Stimulated activated CD8-positive, alpha-beta memory T cell treated with anti-CD3 and anti-CD28 coated beads, Interleukin-15, amount 100 ng/mL, for 48 hours (primary cell): ENCODE results near the gene ISYNA1.
A peak's percentile ranks its signal among the peaks of the same experiment; 100 is the strongest.

Source experiments
- DNase-seq, 2 donors: peaks; one replicate each; pipeline ENCODE4 v3.0.0-alpha.2; 2020; ENCODE audit warnings: low read depth in 2 of 2

Gene ISYNA1

DNA sequence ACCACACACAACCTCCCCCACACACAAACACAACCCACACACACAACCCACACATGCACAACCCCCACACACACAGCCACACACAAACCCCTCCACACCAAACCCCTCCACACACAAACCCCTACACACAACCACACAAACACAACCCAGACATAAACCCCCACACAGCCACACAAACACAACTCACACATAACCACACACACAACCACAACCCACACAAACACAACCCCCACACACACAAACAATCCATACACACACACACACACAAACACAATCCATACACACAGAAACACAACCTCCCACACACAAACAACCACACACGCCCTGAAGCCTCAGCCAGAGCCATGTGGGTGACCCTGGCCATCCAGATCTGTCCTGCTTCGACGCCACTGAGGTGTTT is 30.0 kb upstream of the ISYNA1 start:
- DNase-seq = no peak

DNA sequence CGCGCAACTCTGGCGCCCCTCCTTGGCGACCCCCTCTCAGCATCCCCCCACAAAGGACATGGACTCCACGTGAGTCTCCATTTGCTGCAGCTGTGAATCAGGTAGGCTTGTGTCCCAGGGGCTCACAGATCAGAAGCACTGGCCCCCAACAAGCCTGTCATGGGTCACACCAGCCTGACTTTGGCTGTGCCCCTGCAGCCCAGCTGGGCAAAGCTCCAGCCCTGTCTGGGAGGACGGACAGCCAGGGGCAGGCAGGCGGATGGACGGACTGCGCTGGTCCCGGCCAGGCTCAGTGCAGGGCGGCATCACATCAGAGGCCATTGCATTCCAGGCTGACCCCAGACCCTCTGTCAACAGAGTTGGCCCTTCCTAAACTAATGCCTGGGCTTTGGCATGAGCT is 28.4 kb upstream of the ISYNA1 start:
- DNase-seq = no peak

DNA sequence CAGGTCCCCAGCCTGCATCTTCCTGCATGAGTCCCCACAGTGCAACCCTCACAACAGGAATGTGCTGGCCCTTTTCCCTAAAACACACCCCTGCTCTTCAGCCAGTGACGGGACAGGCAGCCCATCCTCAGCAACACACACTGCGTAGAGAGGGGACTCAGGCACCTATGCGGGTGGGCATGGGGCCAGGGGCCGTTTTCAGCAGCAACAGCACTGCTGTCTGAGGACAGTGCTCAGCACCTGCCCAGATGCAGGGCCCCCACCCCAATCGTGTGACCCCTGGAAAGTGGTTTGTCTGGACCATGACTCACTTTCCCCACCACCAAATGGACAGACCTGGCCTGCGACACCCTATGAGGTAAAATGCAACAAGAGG is 28.0 kb upstream of the ISYNA1 start:
- DNase-seq = no peak

DNA sequence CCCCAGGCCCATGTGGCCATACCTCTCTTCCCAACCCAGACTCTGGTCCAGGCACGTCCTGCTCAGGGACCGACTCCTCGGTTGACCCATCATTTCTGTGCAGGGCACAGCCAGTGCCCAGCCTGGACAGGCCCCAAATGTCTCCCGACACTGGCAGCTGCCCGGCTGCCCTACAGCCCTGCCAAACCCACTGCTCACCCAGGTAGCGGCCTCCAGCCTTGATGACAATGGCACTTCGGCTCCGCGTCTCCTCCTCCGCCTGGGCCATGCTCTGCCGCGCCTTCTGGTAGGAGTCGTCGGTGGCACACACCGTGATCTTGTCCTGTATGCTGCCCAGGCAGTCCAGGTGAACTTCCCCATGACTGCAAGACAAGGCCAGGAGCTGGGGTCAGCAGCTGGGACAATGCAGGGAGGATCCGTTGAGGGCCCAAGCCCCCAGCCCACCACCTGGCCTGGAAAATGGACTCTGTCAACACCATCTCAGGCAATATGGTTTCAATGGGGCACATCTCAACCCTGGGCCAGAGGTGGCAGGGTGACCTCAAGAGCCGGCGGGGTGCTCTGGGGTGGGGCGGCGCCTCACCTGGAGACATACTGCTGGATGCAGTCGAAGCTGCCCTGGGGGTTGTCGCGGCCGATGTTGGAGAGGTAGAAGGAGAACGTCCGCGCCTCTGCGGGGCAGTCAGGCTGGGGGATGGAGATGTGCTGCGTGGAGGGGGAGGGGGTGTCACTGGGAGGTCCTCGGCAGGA is 27.5 kb upstream of the ISYNA1 start:
- DNase-seq = no peak

DNA sequence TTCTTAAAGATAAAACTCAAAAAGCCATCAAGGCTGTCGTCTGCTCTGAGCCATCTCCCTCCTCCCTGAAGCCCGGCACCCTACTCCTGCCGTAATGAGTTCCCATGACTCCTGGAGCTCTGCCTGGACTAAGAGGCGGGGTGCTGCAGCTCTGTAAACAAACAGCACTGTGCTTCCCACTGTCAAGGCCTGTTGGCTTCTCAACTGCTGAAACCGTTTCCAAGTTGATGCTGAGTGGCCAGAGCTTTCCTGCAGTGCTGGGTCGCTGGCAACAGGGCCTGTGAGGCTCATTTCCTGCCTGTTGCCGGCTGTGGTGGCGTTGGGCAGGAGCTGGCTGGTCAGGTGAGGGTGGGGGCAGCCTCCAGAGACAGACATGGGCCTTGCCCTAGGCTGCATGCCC is 26.7 kb upstream of the ISYNA1 start:
- DNase-seq = no peak

DNA sequence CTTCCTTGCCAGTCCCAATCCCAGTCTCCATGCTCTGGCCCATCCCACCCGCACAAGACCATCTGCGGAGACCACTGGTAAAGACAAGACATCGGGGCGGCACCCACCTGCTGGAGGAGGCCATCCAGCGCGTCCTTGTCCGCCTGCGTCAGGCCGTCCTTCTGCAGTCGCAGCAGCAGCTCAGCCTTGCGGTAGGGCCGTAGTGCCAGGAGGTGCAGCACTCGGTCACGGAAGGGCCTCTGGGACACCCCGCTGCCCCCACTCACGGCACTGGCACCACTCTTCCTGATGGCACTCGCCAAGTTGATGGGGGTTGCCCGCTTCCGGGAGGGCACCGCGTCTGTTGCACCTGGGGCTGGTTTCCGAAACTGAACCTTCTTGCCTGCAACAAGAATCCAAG is 23.5 kb upstream of the ISYNA1 start:
- DNase-seq = no peak

DNA sequence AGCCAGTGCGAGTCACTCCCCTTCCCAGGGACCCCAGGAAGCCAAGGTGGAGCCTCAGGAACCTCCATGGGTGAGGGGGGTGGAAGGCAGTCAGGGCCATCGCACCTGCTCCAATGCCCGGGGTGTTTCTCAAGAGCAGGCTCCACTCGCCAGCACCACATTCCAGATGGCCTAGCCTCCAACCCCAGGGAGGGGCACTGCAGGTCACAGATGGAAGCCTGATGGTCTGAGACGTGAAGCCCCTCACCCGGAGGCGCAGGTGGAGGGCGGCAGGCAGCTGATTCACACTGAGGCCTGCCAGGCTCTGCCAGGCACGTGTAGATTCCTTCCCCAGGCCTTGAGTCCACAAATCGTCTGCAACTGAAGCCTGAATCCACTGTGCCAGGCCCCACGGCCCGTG is 23.0 kb upstream of the ISYNA1 start:
- DNase-seq = no peak

DNA sequence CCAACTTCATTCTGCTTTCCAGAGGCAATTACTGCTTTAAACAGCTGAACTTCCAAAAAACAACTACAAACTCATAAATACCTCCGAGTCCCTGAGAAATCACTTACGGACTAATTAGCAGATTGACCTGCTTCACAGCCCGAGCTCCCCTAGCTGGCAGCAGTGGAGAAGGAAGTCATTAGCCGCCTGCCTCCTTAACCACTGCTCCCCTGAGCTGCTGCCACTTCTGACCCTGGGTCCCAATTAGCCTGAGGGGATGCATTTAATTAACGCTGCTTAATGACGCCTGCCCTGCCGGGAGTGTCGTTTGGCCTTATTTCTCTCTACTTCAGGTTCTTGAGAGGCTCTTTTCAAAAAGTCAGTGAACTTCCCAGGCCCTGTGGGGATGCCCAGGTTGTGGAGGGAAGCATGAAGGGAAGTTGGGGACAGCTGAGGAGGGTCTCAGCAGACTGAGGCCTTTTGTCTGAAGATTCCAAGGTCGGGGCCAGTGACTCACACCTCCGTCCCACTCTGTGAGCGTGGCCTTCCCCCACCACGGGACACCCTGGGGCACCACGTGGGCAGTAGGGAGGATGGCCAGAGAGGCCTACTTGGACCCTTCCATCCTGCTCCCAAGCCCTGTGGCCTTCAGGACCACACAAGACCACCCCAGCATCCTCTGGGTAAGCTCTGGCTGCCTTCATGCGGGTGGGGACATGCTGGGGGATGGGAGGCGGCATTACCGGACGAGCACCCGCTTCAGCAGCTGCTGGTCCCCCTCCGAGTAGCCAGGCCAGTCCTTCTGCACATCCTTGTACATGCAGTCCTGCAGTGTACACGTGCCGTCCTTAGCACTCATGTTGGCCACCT is 19.8 kb upstream of the ISYNA1 start:
- no peak for DNase-seq

DNA sequence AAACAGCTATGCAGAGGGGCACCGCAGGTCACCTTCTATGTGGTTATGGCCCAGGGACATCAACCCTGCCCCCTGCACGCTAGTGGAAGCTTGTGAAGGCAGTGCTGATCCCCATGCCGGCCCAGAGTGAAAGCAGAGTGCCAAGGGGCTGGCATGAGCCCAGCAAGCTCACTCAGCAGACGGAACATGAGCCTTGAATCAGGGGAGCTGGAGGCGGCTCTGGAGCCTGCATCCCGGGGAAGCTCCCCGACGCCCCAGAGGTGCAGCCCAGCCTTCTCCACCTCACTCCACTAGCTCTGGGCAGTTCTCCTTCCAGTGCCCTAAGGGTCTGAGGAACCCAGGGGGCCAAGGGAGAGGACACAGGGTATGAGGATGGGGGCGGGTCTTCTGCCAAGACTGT is 19.0 kb upstream of the ISYNA1 start:
- DNase-seq = no peak

DNA sequence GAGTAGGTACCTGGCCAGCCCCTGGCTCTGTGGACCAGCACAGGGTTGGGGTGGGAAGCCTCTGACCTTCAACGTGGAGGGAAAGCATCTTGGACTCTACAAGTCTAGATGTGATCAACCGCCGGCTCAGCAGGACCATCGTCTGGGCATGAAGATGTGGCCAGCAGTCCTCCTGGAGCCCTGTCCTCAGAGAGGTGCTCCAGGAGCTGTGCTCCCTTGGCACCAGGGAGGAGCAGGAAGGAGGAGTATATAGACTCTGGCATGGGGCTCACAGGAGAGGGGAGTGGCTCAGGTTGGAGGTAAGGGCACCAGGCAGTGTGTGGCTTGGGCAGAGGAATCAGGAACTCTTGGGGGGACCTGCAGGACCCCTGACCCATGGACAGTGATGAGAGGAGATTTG is 18.3 kb upstream of the ISYNA1 start:
- no peak for DNase-seq

DNA sequence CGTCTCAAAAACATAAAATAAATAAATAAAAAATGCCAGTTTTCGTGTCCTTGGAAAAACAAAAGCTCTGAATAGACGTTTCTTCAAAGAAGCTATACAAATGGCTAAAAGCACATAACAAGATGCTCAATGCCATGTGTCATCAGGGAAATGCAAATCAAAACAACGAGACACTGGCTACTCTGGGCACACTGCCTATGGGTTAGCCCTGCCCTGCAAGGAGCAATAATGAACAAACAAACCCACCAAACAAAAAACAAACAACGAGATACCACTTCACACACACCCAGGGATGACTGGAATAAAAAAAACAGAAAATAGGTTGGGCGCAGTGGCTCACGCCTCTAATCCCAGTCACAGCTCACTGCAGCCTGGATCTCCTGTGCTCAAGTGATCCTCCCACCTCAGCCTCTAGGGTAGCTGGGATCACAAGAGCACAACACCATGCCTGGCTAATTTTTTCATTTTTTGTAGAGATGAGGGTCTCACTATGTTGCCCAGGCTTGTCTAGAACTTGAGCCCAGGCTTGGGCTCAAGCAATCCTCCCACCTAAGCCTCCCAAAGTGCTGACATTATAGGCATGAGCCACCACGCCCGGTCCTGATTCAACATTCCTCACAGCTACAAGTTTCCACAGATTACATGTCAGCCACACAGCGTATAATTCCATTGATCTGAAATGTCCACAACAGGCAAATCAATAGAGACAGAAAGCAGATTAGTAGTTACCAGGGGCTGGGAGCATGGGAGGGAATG is 15.5 kb upstream of the ISYNA1 start:
- no peak for DNase-seq

DNA sequence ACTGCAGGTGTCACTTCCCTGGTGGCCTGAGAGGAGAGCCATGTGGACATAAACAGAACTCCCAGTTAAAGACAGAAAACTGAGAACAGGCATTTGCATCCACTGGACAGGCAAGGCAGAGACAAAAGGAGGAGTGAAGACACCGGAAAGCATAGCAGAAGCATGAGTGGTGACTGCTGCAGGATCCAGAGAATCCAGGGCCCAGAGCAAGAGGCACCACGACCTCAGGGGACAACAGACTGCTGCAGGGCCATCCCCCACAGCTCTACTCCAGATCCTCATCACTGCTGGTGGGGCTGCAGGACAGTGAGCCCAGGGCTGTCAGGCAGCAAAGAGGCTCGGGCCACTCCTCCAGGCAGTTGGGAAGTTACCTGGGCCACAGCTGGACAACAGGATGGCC is 14.5 kb upstream of the ISYNA1 start:
- DNase-seq = no peak

DNA sequence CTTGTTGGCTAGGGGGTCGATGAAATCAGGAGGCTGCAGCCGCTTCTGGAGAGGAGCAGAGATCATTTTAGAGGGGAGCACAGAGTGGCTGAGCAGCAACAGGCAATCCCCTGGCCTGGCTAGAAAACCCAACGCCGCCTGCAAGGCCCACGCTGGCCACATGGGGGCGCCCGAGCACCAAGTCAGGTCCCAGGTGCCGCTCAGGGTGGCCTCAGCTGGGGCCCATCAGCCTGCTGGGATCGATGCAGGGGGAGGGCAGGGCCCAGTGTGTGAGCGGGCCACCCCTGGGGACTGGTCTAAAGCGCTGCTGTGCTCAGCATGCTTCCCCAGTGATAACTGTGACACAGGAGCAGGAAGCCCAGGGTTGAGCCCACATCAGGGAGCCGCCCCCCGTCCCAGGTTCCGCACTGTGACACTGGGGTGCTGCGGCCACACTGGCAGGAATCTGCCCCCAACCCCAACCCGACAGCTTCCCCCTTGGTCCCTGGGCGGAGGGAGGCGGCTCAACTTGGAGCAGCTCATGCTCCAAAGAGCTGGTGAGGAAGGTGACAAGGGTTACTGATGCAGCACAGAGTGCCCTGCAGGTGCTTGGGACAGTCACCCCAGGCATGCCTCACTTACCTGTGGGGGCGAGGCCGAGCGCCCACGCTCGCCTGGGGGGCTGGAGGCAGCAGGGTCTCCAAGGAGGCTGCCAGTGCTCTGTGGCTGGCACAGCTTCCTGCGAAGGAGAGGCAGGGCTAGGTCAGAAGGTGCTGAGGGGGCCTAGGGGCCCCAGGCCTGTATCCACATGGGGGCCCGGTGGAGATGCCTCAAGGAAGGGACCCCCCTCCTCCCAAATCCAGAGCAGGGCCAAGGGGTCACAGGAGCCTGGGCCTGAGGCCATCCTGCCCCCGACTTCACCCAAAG is 13.3 kb upstream of the ISYNA1 start:
- DNase-seq = peak; percentile 69 to 76

DNA sequence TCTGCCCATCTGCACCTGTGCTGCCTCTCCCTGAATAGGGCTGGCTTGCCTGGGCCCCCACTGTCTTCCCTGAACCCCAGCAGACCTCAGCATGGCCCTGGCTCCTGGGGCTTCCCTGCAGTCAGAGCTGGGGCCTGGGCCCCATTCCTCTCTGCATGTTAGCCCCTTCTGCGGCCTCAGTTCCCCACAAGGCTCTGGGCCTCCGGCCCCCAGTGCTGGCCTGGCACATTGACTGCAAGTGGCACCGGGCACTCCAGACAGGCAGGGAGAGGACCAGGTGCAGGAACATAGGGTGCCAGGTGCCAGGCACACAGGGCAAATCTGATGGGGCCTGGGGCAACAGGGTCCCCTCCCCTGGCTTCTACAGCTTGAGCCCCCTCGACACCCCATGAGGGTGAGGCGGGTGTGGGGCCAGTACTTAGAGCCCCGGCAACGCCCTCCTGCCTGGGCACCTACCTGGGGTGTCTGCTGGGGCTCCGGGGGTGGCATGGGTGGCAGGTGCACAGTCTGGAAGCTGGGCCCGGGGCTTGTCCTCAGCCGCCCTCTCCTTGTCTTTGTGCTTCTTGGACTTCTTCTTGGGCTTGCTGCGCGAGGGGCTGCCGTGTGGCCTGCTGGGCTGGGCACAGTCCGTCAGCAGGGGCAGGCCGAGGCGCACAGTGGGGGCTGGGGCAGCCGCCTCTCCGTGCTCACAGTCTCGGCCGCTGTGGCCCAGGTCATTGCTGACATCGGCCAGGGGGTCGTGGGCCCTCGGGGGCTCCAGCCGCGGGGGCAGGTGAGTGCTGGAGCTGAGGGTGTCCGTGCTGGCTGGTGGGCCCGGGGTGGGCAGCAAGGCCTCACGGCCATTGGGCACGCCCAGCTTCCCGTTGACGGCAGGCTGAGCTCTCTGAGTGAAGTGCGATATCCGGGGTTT is 12.3 kb upstream of the ISYNA1 start:
- no peak for DNase-seq

DNA sequence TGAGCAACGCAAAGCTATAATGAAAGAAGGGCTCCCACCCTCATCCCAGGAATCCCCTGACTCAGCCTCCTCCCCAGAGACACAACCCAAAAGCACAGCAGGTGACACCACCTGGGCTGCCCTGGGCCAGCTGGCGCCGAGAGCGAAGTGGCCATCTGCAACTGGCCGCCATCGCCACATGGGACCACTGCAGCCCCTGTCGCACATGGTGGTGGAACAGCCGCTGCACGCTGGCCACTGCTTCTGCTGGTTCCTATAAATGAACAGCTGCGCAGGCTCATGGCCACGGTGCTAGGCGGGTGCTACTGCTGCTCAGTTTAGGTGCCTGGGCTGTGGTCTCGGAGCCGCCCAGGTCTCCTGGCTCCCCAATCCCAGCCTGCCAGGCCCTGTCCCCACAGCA is 11.6 kb upstream of the ISYNA1 start:
- no peak for DNase-seq

DNA sequence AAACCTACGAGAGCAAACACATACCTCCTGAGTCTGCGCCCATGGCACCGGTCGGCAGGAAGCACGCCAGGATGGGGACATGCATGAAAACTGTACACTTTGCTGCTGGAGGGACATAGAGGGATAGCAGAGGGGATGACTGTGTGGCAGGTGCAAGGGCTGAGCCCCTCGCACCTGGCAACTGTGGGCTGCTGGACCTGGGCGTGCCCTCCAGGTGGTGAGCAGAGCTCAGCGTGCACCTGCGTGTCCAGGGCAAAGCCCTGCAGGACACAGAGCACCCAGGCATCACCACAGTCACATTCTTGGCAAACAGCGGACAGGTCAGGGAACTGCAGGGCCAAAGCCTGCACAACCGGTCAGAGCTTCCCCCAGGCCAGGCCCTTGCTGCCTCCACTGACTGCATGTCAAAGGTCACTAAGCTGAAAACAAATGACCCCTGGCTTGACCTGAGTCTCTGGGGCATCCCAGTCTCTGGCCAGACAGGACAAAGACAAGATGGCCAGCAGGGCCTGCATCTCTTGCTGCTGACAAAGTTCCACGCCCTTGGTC is 9.0 kb upstream of the ISYNA1 start:
- DNase-seq = no peak

DNA sequence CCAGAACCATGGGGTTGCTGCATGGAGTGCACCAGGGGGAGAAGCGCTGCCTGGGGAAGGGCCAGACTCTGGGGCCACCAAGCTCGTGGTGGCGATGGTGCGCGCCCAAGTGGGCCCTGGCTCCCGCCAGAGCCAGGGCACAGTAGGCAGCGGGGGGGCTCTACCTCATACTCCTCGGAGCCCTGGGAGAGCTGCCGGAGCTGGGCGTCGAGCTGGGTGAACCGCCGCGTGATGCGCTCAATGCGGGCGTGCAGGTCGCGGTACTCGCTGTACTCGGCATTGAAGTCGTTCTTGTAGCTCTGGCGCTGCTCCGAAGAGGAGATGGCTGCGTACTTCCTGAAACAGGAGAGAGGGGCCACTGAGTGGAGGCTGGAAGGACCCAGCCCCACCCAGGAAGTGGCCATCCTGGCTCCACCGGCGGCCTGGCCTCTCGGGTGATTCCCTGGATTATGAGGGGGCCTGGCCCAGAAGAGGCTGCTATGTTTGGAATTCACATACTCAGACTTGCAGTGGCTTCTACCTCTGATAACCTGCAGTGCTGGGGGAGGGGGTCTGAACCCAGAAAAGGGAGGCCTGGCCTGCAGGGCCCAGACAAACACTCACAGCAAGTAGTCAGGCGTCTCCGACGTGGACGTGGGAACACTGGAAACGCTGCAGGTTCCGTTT is 8.3 kb upstream of the ISYNA1 start:
- DNase-seq = no peak

DNA sequence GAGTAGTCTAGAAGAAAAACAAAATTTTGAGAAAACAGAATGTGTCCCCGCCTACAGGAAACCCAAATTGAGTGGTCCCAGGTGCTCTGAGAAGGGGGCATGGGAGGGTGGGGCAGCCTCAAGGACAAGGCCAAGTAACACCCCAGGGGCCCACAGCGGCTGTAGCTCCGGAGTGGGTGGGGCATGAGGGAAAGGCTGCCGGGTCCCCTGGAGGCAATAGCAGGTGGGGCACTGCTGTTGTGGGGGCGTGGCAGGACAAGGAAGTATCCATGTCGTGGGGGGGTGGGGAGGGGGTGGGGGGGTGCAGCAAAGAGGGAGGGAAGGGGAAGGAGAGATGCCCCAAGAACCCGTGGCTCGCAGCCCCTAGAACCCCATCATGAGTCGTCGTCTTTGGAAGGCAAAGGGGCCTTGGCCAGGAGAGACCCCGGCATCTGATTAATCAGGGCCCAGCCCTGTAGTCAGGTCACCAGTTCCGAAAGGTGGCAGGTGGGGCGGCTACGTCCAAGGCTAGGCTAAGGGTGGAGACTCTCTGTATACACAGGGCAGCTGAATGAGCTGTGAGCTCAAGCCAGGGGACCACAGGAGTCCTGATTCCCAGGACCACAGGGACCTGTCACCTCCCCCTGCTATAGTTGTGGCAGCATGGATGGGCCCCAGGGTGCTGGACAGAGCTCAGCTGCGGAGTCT is 7.5 kb upstream of the ISYNA1 start:
- DNase-seq = no peak

DNA sequence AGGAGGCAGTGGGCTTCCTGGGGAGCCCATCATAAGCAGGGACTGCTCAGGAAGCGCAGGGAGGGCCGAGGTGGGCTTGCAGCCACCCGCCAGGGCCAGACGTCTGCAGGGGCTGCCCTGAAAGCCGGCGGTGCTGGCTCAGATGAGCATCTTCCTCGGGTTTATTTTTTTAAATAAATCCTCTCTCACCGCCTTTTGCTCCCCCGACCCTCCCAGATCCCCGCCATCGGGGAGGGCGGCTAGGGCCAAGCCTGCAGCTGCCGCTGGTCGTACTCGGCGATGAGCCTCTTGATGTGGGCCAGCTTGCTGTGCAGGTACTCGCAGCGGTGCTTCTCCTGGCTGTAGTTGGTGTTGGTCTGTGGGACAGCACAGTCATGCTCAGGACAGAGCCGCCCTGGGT is 6.6 kb upstream of the ISYNA1 start:
- DNase-seq = no peak
